GM21381 (cell line): ENCODE measurements around the gene NUP153.
A peak's percentile ranks its signal among the peaks of the same experiment; 100 is the strongest.

ENCODE experiments used
- ATAC-seq: cut with Tn5 transposase; IDR thresholded peaks from one replicate; pipeline ENCODE4 v1.9.1; 2021; ENCODE audit warnings: mild to moderate bottlenecking, moderate library complexity; ENCODE audit not compliant: unreplicated experiment

Gene NUP153

DNA sequence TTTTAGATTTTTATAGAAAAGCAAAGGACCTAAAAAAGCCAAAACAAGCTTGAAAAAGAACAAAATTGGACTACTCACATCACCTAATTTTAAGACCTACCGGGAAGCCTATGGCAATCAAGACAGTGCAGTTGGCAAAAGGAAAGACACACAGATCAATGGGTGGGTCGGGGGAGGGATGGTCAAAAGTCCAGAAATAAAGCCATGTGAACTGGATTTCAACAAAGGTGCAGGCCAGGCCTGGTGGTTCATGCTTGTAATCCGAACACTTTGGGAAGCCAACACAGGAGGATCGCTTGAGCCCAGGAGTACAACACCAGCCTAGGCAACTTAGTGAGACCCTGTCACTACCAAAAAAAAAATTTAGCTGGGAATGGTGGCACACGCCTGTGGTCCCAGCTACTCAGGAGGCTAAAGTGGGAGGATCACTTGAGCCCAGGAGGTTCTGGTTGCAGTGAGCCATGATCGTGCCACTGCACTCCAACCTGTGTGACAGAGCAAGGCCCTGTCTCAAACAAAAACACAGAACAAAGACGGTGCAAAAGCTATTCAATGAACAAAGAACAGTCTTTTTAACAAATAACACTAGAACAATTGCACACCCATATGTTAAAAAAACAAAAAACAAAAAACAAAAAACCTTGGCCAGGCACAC lies 34.5 kb downstream of the NUP153 start:
- no peak for ATAC-seq

- no peak for ATAC-seq
Measured at GRCh38 chr6:17666646-17667045, 40.1 kb downstream of the NUP153 start.

GRCh38 chr6:17665132-17665531 lies 41.6 kb downstream of the NUP153 start:
- ATAC-seq, result no peak

DNA sequence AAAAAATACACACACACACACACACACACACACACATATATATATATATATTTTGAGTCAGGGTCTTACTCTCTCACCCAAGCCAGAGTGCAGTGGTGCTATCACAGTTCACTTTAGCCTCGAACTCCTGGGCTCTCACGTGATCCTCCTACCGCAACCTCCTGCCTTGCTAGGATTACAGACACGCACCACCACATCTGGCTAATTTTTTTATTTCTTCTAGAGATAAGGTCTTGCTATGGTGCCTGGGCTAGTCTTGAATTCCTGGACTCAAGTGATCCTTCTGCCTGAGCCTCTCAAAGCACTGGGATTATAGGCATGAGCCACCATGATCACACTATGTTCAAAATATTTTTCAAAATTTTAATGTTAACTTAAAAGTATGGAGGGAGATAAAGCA lies 43.5 kb downstream of the NUP153 start:
- no peak for ATAC-seq

DNA sequence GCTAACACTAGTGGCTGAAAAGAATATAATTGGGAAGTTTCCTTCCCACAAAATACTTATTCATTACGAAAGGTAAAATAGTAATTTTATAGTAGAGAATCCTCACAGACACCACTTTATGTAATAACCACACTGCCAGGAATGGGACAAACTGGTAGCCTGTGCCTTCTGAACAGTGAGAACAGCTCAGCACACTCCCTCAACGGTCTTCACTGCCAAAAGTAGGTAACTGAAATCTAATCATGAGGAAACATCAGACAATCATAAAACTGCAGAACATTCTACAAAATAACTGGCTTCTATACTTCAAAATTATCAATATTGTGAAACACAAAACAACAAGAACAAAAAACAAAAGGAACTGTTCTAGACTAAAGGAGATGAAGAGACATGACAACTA lies 44.1 kb downstream of the NUP153 start:
- no peak for ATAC-seq

GRCh38 chr6:17656644-17657043 lies 50.1 kb downstream of the NUP153 start:
- no peak for ATAC-seq

- ATAC-seq, result no peak
Measured at GRCh38 chr6:17656092-17656491, 50.6 kb downstream of the NUP153 start.

GRCh38 chr6:17653198-17653882 lies 53.4 kb downstream of the NUP153 start:
- no peak for ATAC-seq

DNA sequence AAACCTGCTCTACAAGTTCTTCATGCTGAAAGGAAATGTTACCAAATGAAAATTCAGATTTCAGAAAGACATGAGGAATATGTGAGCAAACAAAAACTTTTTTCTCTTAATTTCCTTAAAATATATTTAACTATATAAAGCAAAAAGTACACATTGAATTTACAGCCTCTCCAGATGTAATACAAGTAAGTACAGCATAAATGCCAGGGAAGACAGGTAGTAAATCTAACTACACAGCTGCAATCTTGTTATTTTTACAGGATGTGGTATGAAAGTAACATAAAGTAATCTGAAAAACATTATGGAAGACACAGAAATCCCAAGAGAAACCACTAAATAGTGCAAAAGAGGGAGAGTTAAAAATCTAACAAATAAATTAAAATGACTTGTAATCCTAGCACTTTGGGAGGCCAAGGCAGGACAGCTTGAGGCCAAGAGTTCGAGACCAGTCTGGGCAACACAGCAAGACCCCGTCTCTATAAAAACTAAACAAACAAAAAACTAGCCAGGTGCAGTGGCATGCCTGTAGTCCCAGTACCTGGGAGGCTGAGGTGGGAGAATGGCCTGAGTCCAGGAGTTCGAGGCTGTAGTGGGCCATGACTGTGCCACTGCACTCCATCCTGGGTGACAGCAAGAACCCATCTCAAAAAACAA lies 55.9 kb downstream of the NUP153 start:
- no peak for ATAC-seq

DNA sequence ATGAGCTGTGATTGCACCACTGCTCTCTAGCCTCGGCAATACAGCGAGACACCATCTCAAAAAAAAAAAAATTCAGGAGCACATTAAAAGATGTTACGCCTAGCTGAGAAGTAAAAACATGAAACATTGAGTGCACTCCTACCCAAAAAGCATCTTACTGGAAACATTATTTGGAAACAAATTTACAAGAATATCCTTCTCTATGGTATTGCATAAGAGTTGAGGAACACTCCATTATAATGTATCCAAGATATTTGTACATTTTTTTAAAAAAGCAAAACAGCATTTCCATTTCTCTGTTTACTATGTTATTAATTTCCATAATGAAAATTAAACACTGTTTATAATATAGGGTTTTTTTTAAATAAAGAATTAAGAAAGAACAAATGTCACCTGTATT lies 58.0 kb downstream of the NUP153 start:
- ATAC-seq, result no peak

DNA sequence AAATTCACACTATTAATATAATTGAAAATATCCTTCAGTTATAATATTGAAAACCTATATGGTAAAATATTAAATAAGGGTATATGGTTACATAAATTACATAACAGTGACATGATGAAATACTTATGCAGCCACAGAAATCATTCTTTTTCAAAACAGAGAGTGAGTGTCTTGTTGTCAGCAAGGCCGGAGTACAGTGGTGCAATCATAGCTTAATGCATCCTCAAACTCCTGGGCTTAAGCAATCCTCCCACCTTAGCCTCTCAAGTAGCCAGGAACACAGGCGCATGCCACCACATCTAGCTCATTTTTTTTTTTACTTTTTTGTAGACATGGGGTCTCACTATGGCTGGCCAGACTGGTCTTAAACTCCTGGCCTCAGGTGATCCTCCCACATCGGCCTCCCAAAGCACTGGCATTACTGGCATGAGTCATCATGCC lies 66.2 kb downstream of the NUP153 start:
- no peak for ATAC-seq

- ATAC-seq, result no peak
Measured at GRCh38 chr6:17638212-17638715, 68.5 kb downstream of the NUP153 start.

DNA sequence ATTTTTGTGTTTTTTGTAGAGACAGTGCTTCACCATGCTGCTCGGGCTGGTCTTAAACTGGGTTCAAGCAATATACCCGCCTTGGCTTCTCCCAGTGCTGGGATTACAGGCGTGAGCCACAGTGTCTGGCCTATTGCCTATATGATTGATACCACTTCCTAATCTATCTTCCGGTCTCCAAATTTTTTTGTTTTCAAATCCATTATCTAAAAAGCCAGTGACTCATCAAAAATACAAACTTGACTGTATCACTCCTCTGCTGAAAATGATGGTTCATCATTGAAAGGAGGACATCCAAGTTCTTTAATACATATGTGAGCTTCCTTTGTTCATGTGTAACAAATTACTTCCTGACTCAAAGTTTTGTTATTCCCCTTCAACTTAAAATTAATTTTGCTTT lies 71.2 kb downstream of the NUP153 start:
- no peak for ATAC-seq

DNA sequence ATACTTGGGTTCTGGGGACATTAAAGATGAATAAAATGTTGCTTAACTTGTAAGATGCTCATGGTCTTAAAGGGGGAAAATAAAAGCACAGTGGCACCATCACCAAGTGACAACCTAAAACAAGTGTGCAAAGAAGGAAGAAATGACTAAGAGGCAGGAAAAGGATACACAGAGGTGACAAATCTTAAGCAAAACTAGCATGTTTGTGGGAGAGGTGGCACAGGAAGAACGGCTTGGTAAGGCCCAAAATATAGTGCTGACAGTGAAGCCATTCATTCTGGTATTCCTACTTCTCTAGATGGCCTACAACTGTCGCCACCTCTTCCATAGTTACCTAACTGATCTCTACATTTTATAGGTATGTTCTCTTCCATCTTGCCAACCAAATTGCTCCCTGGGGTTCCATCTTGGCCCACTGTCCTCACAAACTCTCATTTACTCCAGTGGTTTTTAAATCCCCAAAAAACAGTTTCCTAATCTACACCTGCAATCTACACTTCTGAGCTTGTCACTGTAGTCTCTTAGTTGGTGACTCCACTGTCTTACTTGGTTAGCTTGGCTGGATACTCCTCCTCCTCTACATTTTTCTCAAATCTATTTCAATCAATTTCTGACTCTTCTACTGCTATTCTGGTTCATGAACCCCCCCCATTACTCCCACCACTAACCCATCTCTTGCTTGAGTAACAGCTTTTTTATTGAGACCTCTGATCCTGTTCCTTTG lies 73.1 kb downstream of the NUP153 start:
- ATAC-seq, result peak; percentile 37

GRCh38 chr6:17632934-17633333 lies 73.8 kb downstream of the NUP153 start:
- ATAC-seq, result no peak

DNA sequence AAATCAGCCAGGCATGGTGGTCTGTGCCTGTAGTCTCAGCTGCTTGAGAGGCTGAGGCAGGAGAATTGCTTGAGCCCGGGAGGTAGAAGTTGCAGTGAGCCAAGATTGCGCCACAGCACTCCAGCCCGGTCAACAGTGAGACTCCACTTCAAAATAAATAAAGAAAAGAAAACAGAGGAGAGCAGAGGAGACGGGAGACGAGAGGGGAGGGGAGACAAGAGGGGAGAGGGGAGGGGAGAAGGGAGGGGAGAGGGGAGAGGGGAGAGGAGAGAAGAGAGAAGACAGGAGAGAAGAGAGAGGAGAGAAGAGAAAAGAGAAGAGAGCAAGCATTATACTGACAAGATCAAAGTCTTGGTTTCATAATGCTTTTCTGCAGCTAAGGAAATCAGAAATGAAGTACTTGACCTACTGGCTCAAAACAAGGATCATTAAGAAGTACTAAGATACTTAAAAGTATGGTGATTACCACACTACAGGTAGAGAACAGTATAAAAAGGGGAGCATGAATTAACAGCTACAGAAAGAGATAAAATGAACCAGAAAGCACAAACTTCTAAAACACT lies 76.1 kb downstream of the NUP153 start:
- no peak for ATAC-seq

DNA sequence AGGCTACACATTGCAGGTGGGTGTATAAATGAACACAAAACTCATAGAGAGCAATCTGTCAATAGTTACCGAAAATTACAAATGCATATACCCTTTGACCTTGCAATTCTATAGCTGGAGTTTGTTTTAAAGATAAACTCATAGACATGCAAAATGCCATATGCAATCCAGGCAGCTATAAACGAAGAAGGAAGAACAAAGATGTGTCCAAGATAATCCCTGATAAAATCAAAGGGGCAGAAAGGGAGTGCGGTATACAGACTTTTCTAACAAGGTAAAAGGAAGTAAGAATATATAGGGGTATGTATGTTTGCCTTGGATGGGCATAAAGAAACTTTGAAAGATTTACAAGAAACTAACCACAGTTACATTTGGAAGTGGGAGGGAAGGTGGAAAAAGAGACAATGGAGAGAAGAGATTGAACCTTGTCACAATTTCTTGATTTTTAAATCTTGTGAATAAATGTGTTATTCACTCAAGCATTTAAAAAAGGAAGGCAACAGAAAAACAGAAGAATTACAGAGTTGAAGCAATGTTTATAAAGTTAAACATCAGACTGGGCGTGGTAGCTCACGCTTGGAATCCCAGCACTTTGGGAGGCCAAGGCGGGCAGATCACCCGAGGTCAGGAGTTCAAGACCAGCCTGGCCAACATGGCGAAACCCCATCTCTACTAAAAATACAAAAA lies 76.8 kb downstream of the NUP153 start:
- no peak for ATAC-seq

DNA sequence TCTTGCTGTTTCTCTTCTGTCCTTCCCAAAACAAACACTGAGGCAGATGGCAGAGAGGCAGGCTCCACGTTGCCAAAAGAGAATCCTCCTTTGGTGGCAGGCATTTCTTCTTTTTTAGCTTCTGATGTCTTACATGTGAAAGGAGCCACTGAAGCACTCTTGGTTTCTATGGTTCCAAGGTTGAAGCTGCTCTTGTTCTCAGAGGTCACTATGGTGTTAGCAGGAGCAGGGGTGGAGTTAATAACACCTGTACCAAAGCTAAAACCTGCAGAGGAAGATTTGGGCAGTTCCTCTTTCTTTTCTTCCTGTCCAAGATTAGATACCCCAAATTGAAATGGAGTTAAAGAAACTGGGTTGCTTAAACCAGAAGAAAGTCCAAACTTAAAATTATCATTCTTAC lies 77.9 kb downstream of the NUP153 start:
- ATAC-seq, result peak; percentile 64

DNA sequence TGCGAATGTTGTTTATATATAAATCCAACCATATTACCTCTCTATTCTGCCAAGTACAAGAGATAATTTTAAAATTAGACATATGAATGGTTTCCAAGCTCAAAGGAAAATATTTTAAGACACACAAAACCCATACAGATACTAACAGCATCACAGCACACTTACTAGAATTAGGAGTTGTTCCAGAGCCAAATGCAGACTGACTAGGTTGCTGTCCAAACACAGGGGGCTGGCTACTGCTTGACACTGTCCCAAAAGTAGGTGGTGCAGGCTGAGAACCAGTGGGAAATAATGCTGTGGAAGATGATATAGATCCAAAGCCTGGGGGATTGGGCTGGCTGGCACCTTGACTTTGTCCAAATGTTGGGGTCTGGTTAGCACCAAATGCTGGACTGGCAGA lies 82.3 kb downstream of the NUP153 start:
- no peak for ATAC-seq

GRCh38 chr6:17622144-17622543 lies 84.6 kb downstream of the NUP153 start:
- no peak for ATAC-seq
